Fibroblast of lung (primary cell): Measurements from ENCODE around the gene HKDC1. TPM values are rescaled to one million over a fixed set of nuclear protein-coding genes. Genes with fewer than 3 reads are reported as not detected.
"Not testable (repeated sequence)": the region's sequence is repeated elsewhere in the genome, so short reads cannot be mapped to it uniquely, and the experiment has no call there.

Experiments used
- DNase-seq, 2 donors: peaks; one replicate each; pipeline versions ENCODE4 v3.0.0 to v3.0.0-alpha.2; 2010; ENCODE audit warnings: low read depth in 2 of 2
- H2AFZ ChIP-seq: 2 replicates; pipeline ENCODE4 v1.5.1; 2012; ENCODE audit warnings: low read length, control low read depth, inconsistent platforms
- H3K27ac ChIP-seq: 2 replicates; pipeline ENCODE4 v1.5.1; 2011; ENCODE audit warnings: low read length, control low read depth; ENCODE audit not compliant: insufficient read depth
- H3K27me3 ChIP-seq: 2 replicates; pipeline ENCODE4 v1.5.1; 2011; ENCODE audit warnings: mild to moderate bottlenecking, low read length; ENCODE audit not compliant: control insufficient read depth, insufficient read depth
- H3K36me3 ChIP-seq: 2 replicates; pipeline ENCODE4 v1.5.1; 2011; ENCODE audit warnings: low read length; ENCODE audit not compliant: control insufficient read depth, insufficient read depth
- H3K4me1 ChIP-seq: 2 replicates; pipeline ENCODE4 v1.5.1; 2011; ENCODE audit warnings: low read length; ENCODE audit not compliant: control insufficient read depth, insufficient read depth; ENCODE audit errors: extremely low read depth
- H3K4me2 ChIP-seq: 2 replicates; pipeline ENCODE4 v1.5.1; 2011; ENCODE audit warnings: low read length, control low read depth; ENCODE audit not compliant: insufficient read depth; ENCODE audit errors: extremely low read depth
- H3K4me3 ChIP-seq, 4 experiments: fragments of 200-600 bp in 1 of 4; sonication (generic) in 1 of 4; replicated peaks in 1 of 4; 2 replicates each; pipeline ENCODE4 v1.5.1; 2011 to 2016; ENCODE audit warnings: low read length in 4 of 4, low read depth in 3 of 4, mild to moderate bottlenecking in 3 of 4, control low read depth in 2 of 4, inconsistent platforms in 1 of 4, mixed read lengths in 1 of 4; ENCODE audit not compliant: insufficient read depth in 1 of 4; ENCODE audit errors: control extremely low read depth in 1 of 4
- H3K79me2 ChIP-seq: 2 replicates; pipeline ENCODE4 v1.5.1; 2012; ENCODE audit warnings: mild to moderate bottlenecking, low read length, inconsistent platforms; ENCODE audit not compliant: control insufficient read depth, insufficient read depth
- H3K9ac ChIP-seq: 2 replicates; pipeline ENCODE4 v1.5.1; 2011; ENCODE audit warnings: mild to moderate bottlenecking, low read length, control low read depth; ENCODE audit not compliant: insufficient read depth
- H3K9me3 ChIP-seq: 2 replicates; pipeline ENCODE4 v1.5.1; 2012; ENCODE audit warnings: low read depth, low read length; ENCODE audit not compliant: control insufficient read depth, insufficient read depth
- H4K20me1 ChIP-seq: 2 replicates; pipeline ENCODE4 v1.5.1; 2011; ENCODE audit warnings: low read length; ENCODE audit not compliant: control insufficient read depth, insufficient read depth; ENCODE audit errors: extremely low read depth
- CTCF ChIP-seq, 2 donors: IDR thresholded peaks in 1 of 2; conservative IDR thresholded peaks in 1 of 2; 1 replicate in 1 of 2; 2 replicates in 1 of 2; pipeline ENCODE4 v1.5.1; 2011 to 2012; ENCODE audit warnings: low read length in 2 of 2, control low read depth in 1 of 2, inconsistent platforms in 1 of 2, low read depth in 1 of 2, mild to moderate bottlenecking in 1 of 2
- EZH2 ChIP-seq: IDR thresholded peaks from 2 replicates; pipeline ENCODE4 v1.5.1; 2012; ENCODE audit warnings: low read length, control low read depth, mild to moderate bottlenecking; ENCODE audit errors: missing control alignments
- polyA plus RNA-seq, 2 donors: library from polyadenylated mRNA; depleted of rRNA in 1 of 2; stranded (reverse) in 1 of 2; unstranded in 1 of 2; fragments of >200 nt; gene quantifications; 2 replicates each; pipeline ENCODE4 v1.2.1, GENCODE V29; 2011 to 2012; ENCODE audit warnings: missing spikeins in 1 of 2
- total RNA-seq: library from RNA; depleted of rRNA; stranded (reverse); fragments of >200 nt; gene quantifications from 2 replicates; pipeline ENCODE4 v1.2.1, GENCODE V29; 2014

Gene HKDC1
- total and polyA plus RNA-seq, 2 donors (not counting 1 experiment from before 2014, with no cell fraction given): 0.12 to 1.8 TPM

GRCh38 chr10:69306421-69306820 lies 86.3 kb downstream of the HKDC1 start:
- no peak overlapping the region for H3K4me2 ChIP-seq
- H3K9me3 ChIP-seq: no peaks in the 10 kb centered on the region
- no peaks in the 10 kb centered on the region for H3K79me2 ChIP-seq
- no peaks in the 10 kb centered on the region for H4K20me1 ChIP-seq
- H3K4me3 ChIP-seq: no peak overlapping the region
- H3K27me3 ChIP-seq: no peaks in the 10 kb centered on the region
- H3K4me1 ChIP-seq: no peaks in the 10 kb centered on the region
- H3K27ac ChIP-seq: no peak overlapping the region
- TF ChIP-seq CTCF (conservative IDR thresholded peaks at IDR 0.05 in 1 of 2, IDR thresholded peaks at IDR 0.05 in 1 of 2; ENCODE audit: low read depth in 1 of 2, low read length in 2 of 2) (no peak), EZH2 (no peak)
- no peaks in the 10 kb centered on the region for H3K36me3 ChIP-seq
- H2AFZ ChIP-seq: no peak overlapping the region
- no peak for DNase-seq
- H3K9ac ChIP-seq: no peak overlapping the region

- Histone ChIP-seq H3K4me3 (no peak overlapping the region), H4K20me1 (no peaks in the 10 kb centered on the region), H3K27me3 (no peaks in the 10 kb centered on the region), H3K4me2 (no peak overlapping the region), H3K27ac (no peak overlapping the region), H3K9me3 (no peaks in the 10 kb centered on the region), H3K36me3 (no peaks in the 10 kb centered on the region), H2AFZ (no peak overlapping the region), H3K4me1 (no peaks in the 10 kb centered on the region), H3K9ac (no peak overlapping the region), H3K79me2 (no peaks in the 10 kb centered on the region)
- no peak for DNase-seq
- no peak for TF ChIP-seq CTCF (conservative IDR thresholded peaks at IDR 0.05 in 1 of 2, IDR thresholded peaks at IDR 0.05 in 1 of 2; ENCODE audit: low read depth in 1 of 2, low read length in 2 of 2)
- TF ChIP-seq EZH2: no peak
Measured at GRCh38 chr10:69307434-69307833, 87.3 kb downstream of the HKDC1 start.

- H3K27me3 ChIP-seq, H3K4me2 ChIP-seq, H2AFZ ChIP-seq, DNase-seq, H3K27ac ChIP-seq, H3K4me1 ChIP-seq, H3K36me3 ChIP-seq, H4K20me1 ChIP-seq, H3K9ac ChIP-seq, H3K79me2 ChIP-seq, H3K9me3 ChIP-seq, H3K4me3 ChIP-seq: not testable (repeated sequence)
Measured at GRCh38 chr10:69308304-69308703, 88.2 kb downstream of the HKDC1 start.

- H3K36me3 ChIP-seq: no peaks in the 10 kb centered on the region
- no peaks in the 10 kb centered on the region for H3K9me3 ChIP-seq
- no peaks in the 10 kb centered on the region for H3K79me2 ChIP-seq
- H2AFZ ChIP-seq: no peak overlapping the region
- H4K20me1 ChIP-seq: no peaks in the 10 kb centered on the region
- no peak overlapping the region for H3K4me3 ChIP-seq
- H3K27ac ChIP-seq: no peak overlapping the region
- TF ChIP-seq EZH2: no peak
- no peak for TF ChIP-seq CTCF (conservative IDR thresholded peaks at IDR 0.05 in 1 of 2, IDR thresholded peaks at IDR 0.05 in 1 of 2; ENCODE audit: low read depth in 1 of 2, low read length in 2 of 2)
- H3K4me2 ChIP-seq: no peak overlapping the region
- no peak for DNase-seq
- H3K9ac ChIP-seq: no peak overlapping the region
- H3K27me3 ChIP-seq: no peaks in the 10 kb centered on the region
- H3K4me1 ChIP-seq: no peaks in the 10 kb centered on the region
Measured at GRCh38 chr10:69311309-69311708, 91.2 kb downstream of the HKDC1 start.
